Panc1 (cell line): ENCODE data around the gene CIB4. TPM values are rescaled to one million over a fixed set of nuclear protein-coding genes. Genes with fewer than 3 reads are reported as not detected.

Source experiments
- ATAC-seq: fragments of 200-7000 bp; cut with Tn5 transposase; 2 replicates; pipeline ENCODE4 v1.9.1; 2020; ENCODE audit warnings: mild to moderate bottlenecking, moderate library complexity
- BruUV-seq: library from RNA; stranded (reverse); fragments of 400-500 nt; replicated peaks from 2 replicates; lab custom pipeline; 2021; lab: Mats Ljungman, UMichigan
- CTCF ChIA-PET: fragments of 300-600 bp; sonication (Branson Sonifier 250); formaldehyde crosslinking; loops from one replicate; lab custom pipeline; 2022; ENCODE audit warnings: antibody characterized with exemption; lab: Charles Lee
- POLR2A ChIA-PET: fragments of 300-600 bp; sonication (Branson Sonifier 250); formaldehyde crosslinking; loops from one replicate; lab custom pipeline; 2022; ENCODE audit warnings: antibody characterized with exemption; lab: Charles Lee
- DNase-seq: peaks from one replicate; pipeline ENCODE4 v3.0.0-alpha.2; 2010; ENCODE audit warnings: low read depth, low spot score
- H3K27ac ChIP-seq: 2 replicates; pipeline ENCODE4 v1.5.1; 2011; ENCODE audit warnings: mild to moderate bottlenecking, low read length, inconsistent platforms
- H3K27me3 ChIP-seq: fragments of 200-500 bp; sonication (Bioruptor generic); 2 replicates; pipeline ENCODE4 v1.6.0; 2014; ENCODE audit warnings: low read length, inconsistent platforms; ENCODE audit not compliant: control insufficient read depth, insufficient read depth
- H3K36me3 ChIP-seq: fragments of 200-500 bp; sonication (Bioruptor generic); 2 replicates; pipeline ENCODE4 v1.5.1; 2014; ENCODE audit warnings: inconsistent platforms, mild to moderate bottlenecking, low read length, moderate library complexity; ENCODE audit not compliant: control insufficient read depth, insufficient read depth
- H3K4me1 ChIP-seq: 2 replicates; pipeline ENCODE4 v1.5.1; 2011; ENCODE audit warnings: inconsistent platforms, mild to moderate bottlenecking, low read length, moderate library complexity; ENCODE audit not compliant: control insufficient read depth, insufficient read depth
- H3K4me3 ChIP-seq, 2 experiments: 2 replicates each; pipeline ENCODE4 v1.5.1; 2011 to 2012; ENCODE audit warnings: low read depth in 2 of 2, low read length in 2 of 2, mild to moderate bottlenecking in 2 of 2, inconsistent platforms in 1 of 2, moderate library complexity in 1 of 2
- H3K9me3 ChIP-seq: fragments of 200-500 bp; sonication (Bioruptor generic); 2 replicates; pipeline ENCODE4 v1.5.1; 2014; ENCODE audit warnings: low read depth, mild to moderate bottlenecking, inconsistent platforms, low read length, moderate library complexity; ENCODE audit not compliant: control insufficient read depth, insufficient read depth
- CTCF ChIP-seq: fragments of 450-650 bp; IDR thresholded peaks from 2 replicates; pipeline ENCODE4 v1.5.1; 2017; ENCODE audit warnings: mild to moderate bottlenecking
- POLR2AphosphoS5 ChIP-seq: IDR thresholded peaks from 2 replicates; pipeline ENCODE4 v1.6.1; 2012; ENCODE audit warnings: mild to moderate bottlenecking, low read depth, low read length, moderate library complexity
- SIN3A ChIP-seq: IDR thresholded peaks from 2 replicates; pipeline ENCODE4 v1.6.1; 2012; ENCODE audit warnings: low read depth, mild to moderate bottlenecking, low read length, moderate library complexity, borderline replicate concordance; ENCODE audit not compliant: insufficient read depth
- TCF7L2 ChIP-seq: IDR thresholded peaks from 2 replicates; pipeline ENCODE4 v1.6.1; 2011; ENCODE audit warnings: mild to moderate bottlenecking, low read depth, low read length, inconsistent platforms
- in situ Hi-C: cut with HindIII; loops from 2 replicates; pipeline ENCODE4 v1.10.0; 2016; ENCODE audit warnings: low sequenced_read_pairs, low pct_unique_long_range_greater_than_20kb
- intact Hi-C: fragments of 100-400 bp; cut with micrococcal nuclease; formaldehyde crosslinking; loops from one replicate; pipeline ENCODE4 v1.10.0; 2022; ENCODE audit not compliant: unreplicated experiment
- total RNA-seq: library from RNA; stranded (reverse); gene quantifications from one replicate; pipeline ENCODE4 v1.2.1, GENCODE V29; 2021; ENCODE audit not compliant: unreplicated experiment
- TF ChIP-seq, protein P1 (sequence below), 2 experiments: IDR thresholded peaks; 2 replicates each; pipeline ENCODE4 v1.6.1; 2011 to 2012; ENCODE audit warnings: low read depth in 2 of 2, control low read depth in 1 of 2, low read length in 1 of 2, mild to moderate bottlenecking in 1 of 2, moderate library complexity in 1 of 2; ENCODE audit not compliant: insufficient read depth in 1 of 2

The CIB4 gene
- total RNA-seq, 1 experiment from 2014 or later, result 0.33 TPM

DNA sequence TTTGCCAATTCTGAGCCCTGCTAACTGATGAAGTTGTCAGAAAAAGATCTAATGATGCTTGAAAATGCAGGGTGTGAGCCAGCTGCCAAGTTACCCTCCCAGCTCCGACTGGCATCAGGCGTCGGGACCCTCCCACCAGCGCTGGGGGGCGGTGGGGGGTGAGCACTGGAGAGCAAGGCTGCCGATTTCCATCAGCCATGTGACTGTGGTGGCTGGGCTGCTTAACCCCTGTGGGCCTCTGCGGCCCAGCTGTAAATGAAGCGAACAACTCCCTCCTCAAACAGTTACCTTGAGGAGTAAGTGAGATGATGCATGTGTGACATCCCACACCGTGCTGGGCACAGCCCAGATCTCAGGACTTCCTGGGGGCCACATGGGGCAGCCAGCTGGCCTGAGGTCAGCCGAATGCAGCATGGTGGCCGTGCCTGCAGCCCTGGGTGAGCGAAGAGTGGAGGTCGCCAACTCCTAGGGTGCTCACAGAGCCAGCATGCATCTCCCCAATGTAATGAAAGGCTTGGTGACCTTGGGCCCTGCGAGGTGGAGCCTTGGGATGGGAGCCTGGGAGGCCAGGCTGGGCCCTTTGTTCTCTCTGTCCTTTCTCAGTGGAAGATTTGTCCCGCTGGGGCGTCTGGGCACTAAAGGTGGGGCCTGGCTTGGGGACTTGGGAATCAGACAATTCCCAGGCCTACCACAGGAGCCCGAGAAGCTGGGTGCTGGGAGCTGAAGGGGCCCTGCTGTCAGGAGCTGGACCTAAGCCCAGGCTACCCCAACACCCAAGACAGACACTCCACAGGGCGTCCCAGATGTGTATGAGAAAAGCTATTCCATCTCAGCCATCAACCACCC is 25.1 kb downstream of the CIB4 start:
- ChIA-PET CTCF (interaction anchor here (0.8 to 1.2 kb wide), 2 partner anchors 11 to 129 kb away, joined by 3 to 6 read pairs; no protein-coding TSS in a partner anchor), POLR2A (no interaction called here)
- Histone ChIP-seq H3K27me3 (no peaks in the 10 kb centered on the region), H3K4me3 (no peak overlapping the region), H3K27ac (no peak overlapping the region), H3K36me3 (no peaks in the 10 kb centered on the region), H3K4me1 (peaks cover 8% of the 10 kb centered on the region; the same call in 1 of the 2 replicates), H3K9me3 (no peaks in the 10 kb centered on the region)
- in situ Hi-C loops (no loop called here), intact Hi-C loops (no loop called here)
- ATAC-seq, result no peak
- no peak for TF ChIP-seq TCF7L2
- TF ChIP-seq SIN3A, result no peak
- TF ChIP-seq CTCF, result no peak
- no peak for DNase-seq
- no TSS peak for BruUV-seq

GRCh38 chr2:26615336-26615859 is 25.8 kb downstream of the CIB4 start:
- no peak for ATAC-seq
- no TSS peak for BruUV-seq
- in situ Hi-C loops (no loop called here), intact Hi-C loops (no loop called here)
- peaks cover 8% of the 10 kb centered on the region; the same call in 1 of the 2 replicates for H3K4me1 ChIP-seq
- no peak overlapping the region for H3K4me3 ChIP-seq
- DNase-seq, result no peak
- ChIA-PET POLR2A (no interaction called here), CTCF (interaction anchor here (0.8 to 1.2 kb wide), 2 partner anchors 10 to 129 kb away, joined by 3 to 6 read pairs; no protein-coding TSS in a partner anchor)
- H3K27me3 ChIP-seq, result no peaks in the 10 kb centered on the region
- no peaks in the 10 kb centered on the region for H3K9me3 ChIP-seq
- no peak; the same call in 1 of the 2 replicates for TF ChIP-seq CTCF
- no peak for TF ChIP-seq TCF7L2
- no peak for TF ChIP-seq POLR2AphosphoS5
- TF ChIP-seq, protein P1, sequence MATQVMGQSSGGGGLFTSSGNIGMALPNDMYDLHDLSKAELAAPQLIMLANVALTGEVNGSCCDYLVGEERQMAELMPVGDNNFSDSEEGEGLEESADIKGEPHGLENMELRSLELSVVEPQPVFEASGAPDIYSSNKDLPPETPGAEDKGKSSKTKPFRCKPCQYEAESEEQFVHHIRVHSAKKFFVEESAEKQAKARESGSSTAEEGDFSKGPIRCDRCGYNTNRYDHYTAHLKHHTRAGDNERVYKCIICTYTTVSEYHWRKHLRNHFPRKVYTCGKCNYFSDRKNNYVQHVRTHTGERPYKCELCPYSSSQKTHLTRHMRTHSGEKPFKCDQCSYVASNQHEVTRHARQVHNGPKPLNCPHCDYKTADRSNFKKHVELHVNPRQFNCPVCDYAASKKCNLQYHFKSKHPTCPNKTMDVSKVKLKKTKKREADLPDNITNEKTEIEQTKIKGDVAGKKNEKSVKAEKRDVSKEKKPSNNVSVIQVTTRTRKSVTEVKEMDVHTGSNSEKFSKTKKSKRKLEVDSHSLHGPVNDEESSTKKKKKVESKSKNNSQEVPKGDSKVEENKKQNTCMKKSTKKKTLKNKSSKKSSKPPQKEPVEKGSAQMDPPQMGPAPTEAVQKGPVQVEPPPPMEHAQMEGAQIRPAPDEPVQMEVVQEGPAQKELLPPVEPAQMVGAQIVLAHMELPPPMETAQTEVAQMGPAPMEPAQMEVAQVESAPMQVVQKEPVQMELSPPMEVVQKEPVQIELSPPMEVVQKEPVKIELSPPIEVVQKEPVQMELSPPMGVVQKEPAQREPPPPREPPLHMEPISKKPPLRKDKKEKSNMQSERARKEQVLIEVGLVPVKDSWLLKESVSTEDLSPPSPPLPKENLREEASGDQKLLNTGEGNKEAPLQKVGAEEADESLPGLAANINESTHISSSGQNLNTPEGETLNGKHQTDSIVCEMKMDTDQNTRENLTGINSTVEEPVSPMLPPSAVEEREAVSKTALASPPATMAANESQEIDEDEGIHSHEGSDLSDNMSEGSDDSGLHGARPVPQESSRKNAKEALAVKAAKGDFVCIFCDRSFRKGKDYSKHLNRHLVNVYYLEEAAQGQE (IDR thresholded peaks at IDR 0.05; ENCODE audit: insufficient read depth in 1 of 2, low read depth in 2 of 2, low read length in 1 of 2), result no peak
- no peak for TF ChIP-seq SIN3A
- no peaks in the 10 kb centered on the region for H3K36me3 ChIP-seq
- no peak overlapping the region for H3K27ac ChIP-seq
